Daoy (cell line): Measurements from ENCODE around the gene ATRIP. TPM values are rescaled to one million over a fixed set of nuclear protein-coding genes. Genes with fewer than 3 reads are reported as not detected.
"Not testable (repeated sequence)": the region's sequence is repeated elsewhere in the genome, so short reads cannot be mapped to it uniquely, and the experiment has no call there.

Experiments used
- DNase-seq: peaks from one replicate; pipeline ENCODE4 v3.0.0-alpha.2; 2015; ENCODE audit warnings: low read depth
- total RNA-seq: library from RNA; depleted of rRNA; stranded (reverse); fragments of >200 nt; shearing (Covaris generic); gene quantifications from 2 replicates; pipeline ENCODE4 v1.2.3, GENCODE V29; 2014

Gene ATRIP
- total RNA-seq, 1 experiment from 2014 or later, result 6.4 TPM

- no peak for DNase-seq
Observed at GRCh38 chr3:48467473-48468267, 21.1 kb downstream of the ATRIP start.

GRCh38 chr3:48468329-48468731 lies 21.8 kb downstream of the ATRIP start:
- DNase-seq, result no peak

- no peak for DNase-seq
Observed at GRCh38 chr3:48469046-48469915, 22.7 kb downstream of the ATRIP start.

- no peak for DNase-seq
Observed at GRCh38 chr3:48470286-48470685, 23.7 kb downstream of the ATRIP start.

GRCh38 chr3:48472673-48472922 lies 26.1 kb downstream of the ATRIP start:
- no peak for DNase-seq

- peak; percentile 92 for DNase-seq
Observed at GRCh38 chr3:48472923-48473616, 26.5 kb downstream of the ATRIP start.

- DNase-seq, result no peak
Observed at GRCh38 chr3:48473617-48473952, 27.0 kb downstream of the ATRIP start.

- not testable (repeated sequence) for DNase-seq
Observed at GRCh38 chr3:48474031-48474430, 27.5 kb downstream of the ATRIP start.

GRCh38 chr3:48474619-48475018 lies 28.1 kb downstream of the ATRIP start:
- no peak for DNase-seq

GRCh38 chr3:48475188-48475587 lies 28.7 kb downstream of the ATRIP start:
- DNase-seq, result no peak

GRCh38 chr3:48476426-48477053 lies 30.0 kb downstream of the ATRIP start:
- DNase-seq, result no peak

- DNase-seq, result no peak
Observed at GRCh38 chr3:48477959-48478520, 31.5 kb downstream of the ATRIP start.

GRCh38 chr3:48478626-48479555 lies 32.4 kb downstream of the ATRIP start:
- no peak for DNase-seq

- not testable (repeated sequence) for DNase-seq
Observed at GRCh38 chr3:48480891-48481290, 34.4 kb downstream of the ATRIP start.

GRCh38 chr3:48482822-48483221 lies 36.3 kb downstream of the ATRIP start:
- not testable (repeated sequence) for DNase-seq

- no peak for DNase-seq
Observed at GRCh38 chr3:48486952-48487351, 40.4 kb downstream of the ATRIP start.

- DNase-seq, result no peak
Observed at GRCh38 chr3:48492461-48493202, 46.1 kb downstream of the ATRIP start.

GRCh38 chr3:48493203-48493501 lies 46.6 kb downstream of the ATRIP start:
- no peak for DNase-seq

GRCh38 chr3:48500656-48501055 lies 54.1 kb downstream of the ATRIP start:
- DNase-seq, result no peak

- DNase-seq, result no peak
Observed at GRCh38 chr3:48501196-48501595, 54.7 kb downstream of the ATRIP start.
